Mesenchymal stem cell (in vitro differentiated cells and primary cell): ENCODE data around the gene LRCOL1.

Source experiments
- DNase-seq: peaks from one replicate; pipeline ENCODE4 v3.0.0-alpha.2; 2013
- H2AFZ ChIP-seq: one replicate; pipeline ENCODE4 v1.6.1; 2013; ENCODE audit warnings: low read depth, mild to moderate bottlenecking, control low read depth, inconsistent platforms, low read length, moderate library complexity
- H2AK5ac ChIP-seq: 2 replicates; pipeline ENCODE4 v1.6.1; 2013; ENCODE audit warnings: low read length, moderate library complexity, mild to moderate bottlenecking, inconsistent platforms; ENCODE audit not compliant: severe bottlenecking
- H2BK120ac ChIP-seq: one replicate; pipeline ENCODE4 v1.6.1; 2013; ENCODE audit warnings: low read depth, mild to moderate bottlenecking, inconsistent platforms, low read length, moderate library complexity
- H2BK12ac ChIP-seq, 2 experiments: one replicate each; pipeline ENCODE4 v1.6.1; 2013; ENCODE audit warnings: inconsistent platforms in 2 of 2, low read length in 2 of 2, mild to moderate bottlenecking in 2 of 2, moderate library complexity in 2 of 2, control low read depth in 1 of 2
- H2BK15ac ChIP-seq: one replicate; pipeline ENCODE4 v1.6.1; 2013; ENCODE audit warnings: mild to moderate bottlenecking, low read depth, inconsistent platforms; ENCODE audit not compliant: poor library complexity, severe bottlenecking
- H2BK5ac ChIP-seq: 2 replicates; pipeline ENCODE4 v1.6.1; 2013; ENCODE audit warnings: low read depth, mild to moderate bottlenecking, low read length, control low read depth, inconsistent platforms; ENCODE audit not compliant: poor library complexity, severe bottlenecking
- H3K14ac ChIP-seq, 2 experiments: one replicate each; pipeline ENCODE4 v1.6.1; 2013; ENCODE audit warnings: inconsistent platforms in 2 of 2, low read length in 2 of 2, control low read depth in 1 of 2, mild to moderate bottlenecking in 1 of 2, moderate library complexity in 1 of 2
- H3K18ac ChIP-seq, 2 experiments: one replicate each; pipeline ENCODE4 v1.6.1; 2013; ENCODE audit warnings: inconsistent platforms in 2 of 2, low read length in 2 of 2, control low read depth in 1 of 2, low read depth in 1 of 2, mild to moderate bottlenecking in 1 of 2
- H3K23ac ChIP-seq, 2 experiments: one replicate each; pipeline ENCODE4 v1.6.1; 2013; ENCODE audit warnings: inconsistent platforms in 2 of 2, low read length in 2 of 2, mild to moderate bottlenecking in 2 of 2, moderate library complexity in 2 of 2, control low read depth in 1 of 2
- H3K27ac ChIP-seq: 2 replicates; pipeline ENCODE4 v1.5.1; 2013; ENCODE audit warnings: mild to moderate bottlenecking, moderate library complexity, low read length, control low read depth, inconsistent platforms; ENCODE audit not compliant: poor library complexity, severe bottlenecking
- H3K27me3 ChIP-seq, 2 experiments: 2 replicates each; pipeline versions ENCODE4 v1.6.1 to v1.7.0; 2013; ENCODE audit warnings: low read length in 2 of 2, mild to moderate bottlenecking in 2 of 2, moderate library complexity in 2 of 2, control low read depth in 1 of 2, inconsistent platforms in 1 of 2; ENCODE audit not compliant: control insufficient read depth in 1 of 2, insufficient read depth in 1 of 2
- H3K36me3 ChIP-seq, 2 experiments: 2 replicates each; pipeline versions ENCODE4 v1.6.1 to v1.7.0; 2013; ENCODE audit warnings: low read length in 2 of 2, control low read depth in 1 of 2, inconsistent platforms in 1 of 2, low read depth in 1 of 2, mild to moderate bottlenecking in 1 of 2; ENCODE audit not compliant: insufficient read depth in 2 of 2, control insufficient read depth in 1 of 2
- H3K4ac ChIP-seq, 2 experiments: one replicate each; pipeline ENCODE4 v1.6.1; 2013; ENCODE audit warnings: inconsistent platforms in 2 of 2, low read length in 2 of 2, mild to moderate bottlenecking in 2 of 2, moderate library complexity in 2 of 2, control low read depth in 1 of 2, low read depth in 1 of 2
- H3K4me1 ChIP-seq: 2 replicates; pipeline ENCODE4 v1.6.1; 2013; ENCODE audit warnings: low read depth, low read length, control low read depth; ENCODE audit not compliant: control insufficient read depth, insufficient read depth
- H3K4me2 ChIP-seq: 2 replicates; pipeline ENCODE4 v1.6.1; 2013; ENCODE audit warnings: low read length, mild to moderate bottlenecking, inconsistent platforms; ENCODE audit not compliant: poor library complexity, severe bottlenecking
- H3K4me3 ChIP-seq, 2 experiments: 2 replicates each; pipeline versions ENCODE4 v1.5.1 to v1.7.0; 2013; ENCODE audit warnings: low read length in 2 of 2, mild to moderate bottlenecking in 2 of 2, control low read depth in 1 of 2, low read depth in 1 of 2; ENCODE audit not compliant: insufficient read depth in 1 of 2
- H3K79me1 ChIP-seq: replicated peaks from 2 replicates; pipeline ENCODE4 v1.6.1; 2013; ENCODE audit warnings: mild to moderate bottlenecking, control low read depth, low read length, inconsistent platforms; ENCODE audit not compliant: poor library complexity, severe bottlenecking
- H3K9ac ChIP-seq: 2 replicates; pipeline ENCODE4 v1.7.0; 2013; ENCODE audit warnings: mild to moderate bottlenecking, low read length, moderate library complexity
- H3K9me3 ChIP-seq: 2 replicates; pipeline ENCODE4 v1.7.0; 2013; ENCODE audit warnings: mild to moderate bottlenecking, low read length; ENCODE audit not compliant: control insufficient read depth
- H4K8ac ChIP-seq: one replicate; pipeline ENCODE4 v1.6.1; 2013; ENCODE audit warnings: inconsistent platforms, mild to moderate bottlenecking, low read length, moderate library complexity
- H4K91ac ChIP-seq: one replicate; pipeline ENCODE4 v1.6.1; 2013; ENCODE audit warnings: mild to moderate bottlenecking, low read length, inconsistent platforms
- WGBS: methylation state at CpG from one replicate; pipeline ENCODE4 v1.1.7; 2013; ENCODE audit warnings: mixed read lengths; 5-methylcytosine and 5-hydroxymethylcytosine counted together

LRCOL1 gene

GRCh38 chr12:132569856-132570480 lies 40.4 kb downstream of the LRCOL1 start:
- peaks cover 7% of the 10 kb centered on the region for H3K4me1 ChIP-seq
- H3K27me3 ChIP-seq = no peaks in the 10 kb centered on the region
- no peak overlapping the region for H2BK5ac ChIP-seq
- no peak overlapping the region for H4K91ac ChIP-seq
- no peak overlapping the region for H4K8ac ChIP-seq
- no peak overlapping the region for H3K4me3 ChIP-seq
- no peak overlapping the region for H2BK120ac ChIP-seq
- peaks cover 34% of the 10 kb centered on the region for H3K79me1 ChIP-seq
- H2AK5ac ChIP-seq = no peak overlapping the region
- H3K23ac ChIP-seq = no peak overlapping the region
- no peak overlapping the region for H2BK15ac ChIP-seq
- no peak for DNase-seq
- peaks cover 8 to 96% of the 10 kb centered on the region in 2 experiments for H3K36me3 ChIP-seq
- no peak overlapping the region for H2BK12ac ChIP-seq
- H3K9me3 ChIP-seq = no peaks in the 10 kb centered on the region
- 97% methylated on average over 53 of the region's 55 CpGs for WGBS
- H3K14ac ChIP-seq = no peak overlapping the region
- no peak overlapping the region for H3K18ac ChIP-seq
- H3K27ac ChIP-seq = no peak overlapping the region
- no peak overlapping the region for H3K4ac ChIP-seq
- no peak overlapping the region for H3K4me2 ChIP-seq
- no peak overlapping the region for H3K9ac ChIP-seq
- H2AFZ ChIP-seq = no peak overlapping the region

DNA sequence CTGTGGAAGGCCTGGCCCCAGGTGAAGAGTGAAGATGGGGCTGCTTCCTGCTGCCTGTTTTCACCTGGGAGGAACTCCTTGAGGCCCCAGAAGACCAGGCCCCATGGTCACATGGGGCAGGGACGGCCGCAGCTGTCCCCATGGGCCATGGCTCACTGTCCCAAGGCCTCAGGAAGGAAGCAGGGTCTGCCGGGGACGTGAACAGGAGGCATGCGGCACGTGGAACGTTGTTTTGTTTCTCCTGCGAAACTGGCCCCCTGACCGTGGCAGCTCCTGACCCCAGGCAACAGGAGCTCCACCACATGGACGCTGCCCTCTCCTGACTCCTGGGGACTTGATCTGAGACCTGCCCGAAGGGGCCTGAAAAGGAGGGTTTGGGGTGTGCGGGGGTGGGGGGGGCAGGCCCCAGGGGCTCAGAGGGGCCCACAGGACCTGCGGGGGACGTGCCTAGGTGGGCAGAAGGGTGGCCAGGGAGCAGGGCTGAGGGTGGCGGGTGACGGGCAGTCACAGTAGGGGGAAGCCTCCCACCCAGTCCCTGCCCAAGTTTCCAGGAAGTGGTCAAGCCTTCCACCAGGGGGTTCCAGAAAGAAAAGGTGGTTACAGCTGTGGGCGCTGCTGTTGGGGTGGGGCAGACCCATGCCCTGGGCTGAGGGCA lies 41.4 kb downstream of the LRCOL1 start:
- no peak overlapping the region for H3K14ac ChIP-seq
- no peak for DNase-seq
- H3K4me3 ChIP-seq = no peak overlapping the region
- no peak overlapping the region for H3K4ac ChIP-seq
- H3K9me3 ChIP-seq = no peaks in the 10 kb centered on the region
- no peak overlapping the region for H3K9ac ChIP-seq
- 94% methylated on average over 17 of the region's 17 CpGs for WGBS
- H3K18ac ChIP-seq = no peak overlapping the region
- H2BK120ac ChIP-seq = no peak overlapping the region
- H3K4me1 ChIP-seq = peaks cover 7% of the 10 kb centered on the region
- H2AFZ ChIP-seq = no peak overlapping the region
- H2BK5ac ChIP-seq = no peak overlapping the region
- no peak overlapping the region for H3K27ac ChIP-seq
- no peak overlapping the region for H2AK5ac ChIP-seq
- no peak overlapping the region for H2BK15ac ChIP-seq
- no peaks in the 10 kb centered on the region for H3K27me3 ChIP-seq
- H4K8ac ChIP-seq = no peak overlapping the region
- no peak overlapping the region for H2BK12ac ChIP-seq
- peaks cover 4 to 89% of the 10 kb centered on the region in 2 experiments for H3K36me3 ChIP-seq
- H3K4me2 ChIP-seq = no peak overlapping the region
- H3K23ac ChIP-seq = no peak overlapping the region
- H3K79me1 ChIP-seq = peaks cover 40% of the 10 kb centered on the region
- H4K91ac ChIP-seq = no peak overlapping the region

DNA sequence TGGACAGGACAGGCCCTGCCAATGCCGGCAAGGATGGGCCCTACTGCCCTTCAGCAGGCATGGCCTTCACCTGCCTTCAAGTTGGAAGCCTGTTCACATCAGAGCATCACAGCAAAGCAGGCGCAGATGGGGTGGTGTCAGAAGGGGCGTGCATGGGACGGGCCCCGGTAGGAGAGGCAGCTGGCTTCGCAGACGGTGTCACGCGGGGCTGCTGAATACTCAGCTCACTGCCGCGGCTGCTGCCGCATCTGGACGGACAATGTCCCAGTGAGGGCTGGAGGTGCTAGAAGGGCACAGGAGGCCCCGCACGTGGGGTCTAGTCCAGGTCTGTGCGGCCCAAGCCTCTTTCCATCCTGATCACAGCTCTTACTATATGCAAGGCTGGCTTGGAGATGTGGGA lies 42.1 kb downstream of the LRCOL1 start:
- Histone ChIP-seq H3K27me3 (no peaks in the 10 kb centered on the region), H3K36me3 (peaks cover 4 to 86% of the 10 kb centered on the region in 2 experiments), H3K23ac (no peak overlapping the region), H2BK5ac (no peak overlapping the region), H2BK15ac (no peak overlapping the region), H2BK120ac (no peak overlapping the region), H3K27ac (no peak overlapping the region), H2BK12ac (no peak overlapping the region), H2AFZ (no peak overlapping the region), H4K91ac (no peak overlapping the region), H3K79me1 (peaks cover 42% of the 10 kb centered on the region), H4K8ac (no peak overlapping the region), H3K4me1 (peaks cover 7% of the 10 kb centered on the region), H3K9ac (no peak overlapping the region), H3K4me3 (no peak overlapping the region), H2AK5ac (no peak overlapping the region), H3K4me2 (no peak overlapping the region), H3K4ac (no peak overlapping the region), H3K18ac (no peak overlapping the region), H3K9me3 (no peaks in the 10 kb centered on the region), H3K14ac (no peak overlapping the region)
- WGBS = 95% methylated on average over 15 of the region's 16 CpGs
- no peak for DNase-seq

GRCh38 chr12:132566516-132567131 lies 43.8 kb downstream of the LRCOL1 start:
- Histone ChIP-seq H3K18ac (no peak overlapping the region), H3K9ac (no peak overlapping the region), H3K27ac (no peak overlapping the region), H2BK12ac (no peak overlapping the region), H2AK5ac (no peak overlapping the region), H3K9me3 (no peaks in the 10 kb centered on the region), H3K4me1 (peaks cover 11% of the 10 kb centered on the region), H3K4me2 (no peak overlapping the region), H3K27me3 (no peaks in the 10 kb centered on the region), H3K4me3 (no peak overlapping the region), H3K14ac (no peak overlapping the region), H2AFZ (no peak overlapping the region), H3K4ac (no peak overlapping the region), H3K79me1 (peaks cover 48% of the 10 kb centered on the region), H3K23ac (no peak overlapping the region), H3K36me3 (peaks cover 4 to 73% of the 10 kb centered on the region in 2 experiments), H2BK120ac (no peak overlapping the region), H2BK15ac (no peak overlapping the region), H4K91ac (no peak overlapping the region), H2BK5ac (no peak overlapping the region), H4K8ac (no peak overlapping the region)
- no peak for DNase-seq
- 96% methylated on average over 25 of the region's 25 CpGs for WGBS
